D721Med (cell line): Measurements from ENCODE around the gene CES4A.

Experiments
- DNase-seq: peaks from one replicate; pipeline ENCODE4 v3.0.0; 2011; ENCODE audit warnings: low spot score; ENCODE audit not compliant: insufficient read length
- FAIRE-seq: peaks from 2 replicates; lab custom pipeline; 2011; peaks lifted over from hg19 to GRCh38; lab: Jason Lieb, UNC
- TF ChIP-seq, protein P1 (sequence below): IDR thresholded peaks from 2 replicates; pipeline ENCODE4 v1.5.1; 2012; ENCODE audit warnings: mild to moderate bottlenecking, control low read depth; ENCODE audit not compliant: insufficient read depth; ENCODE audit errors: missing control alignments

Gene CES4A

DNA sequence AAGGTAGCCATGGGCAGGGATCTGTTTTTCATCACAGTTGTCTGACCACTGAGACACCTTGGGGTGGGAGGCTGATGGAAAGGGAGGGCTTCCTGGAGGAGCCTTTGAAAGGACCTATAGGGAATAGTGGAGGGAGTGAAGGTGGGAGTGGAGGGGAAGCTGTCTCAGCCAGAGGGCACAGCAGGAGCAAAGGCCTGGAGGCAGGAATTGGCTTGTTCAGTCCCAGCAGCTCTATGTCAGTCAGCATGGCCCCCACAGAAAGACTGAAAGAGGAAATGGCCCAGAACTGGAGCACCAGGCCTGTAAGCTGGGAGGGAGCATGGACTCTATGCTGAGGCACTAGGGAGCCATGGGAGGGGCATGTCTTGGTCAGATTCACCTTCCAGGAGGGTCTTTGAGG is 27.8 kb downstream of the CES4A start:
- FAIRE-seq = no peak

DNA sequence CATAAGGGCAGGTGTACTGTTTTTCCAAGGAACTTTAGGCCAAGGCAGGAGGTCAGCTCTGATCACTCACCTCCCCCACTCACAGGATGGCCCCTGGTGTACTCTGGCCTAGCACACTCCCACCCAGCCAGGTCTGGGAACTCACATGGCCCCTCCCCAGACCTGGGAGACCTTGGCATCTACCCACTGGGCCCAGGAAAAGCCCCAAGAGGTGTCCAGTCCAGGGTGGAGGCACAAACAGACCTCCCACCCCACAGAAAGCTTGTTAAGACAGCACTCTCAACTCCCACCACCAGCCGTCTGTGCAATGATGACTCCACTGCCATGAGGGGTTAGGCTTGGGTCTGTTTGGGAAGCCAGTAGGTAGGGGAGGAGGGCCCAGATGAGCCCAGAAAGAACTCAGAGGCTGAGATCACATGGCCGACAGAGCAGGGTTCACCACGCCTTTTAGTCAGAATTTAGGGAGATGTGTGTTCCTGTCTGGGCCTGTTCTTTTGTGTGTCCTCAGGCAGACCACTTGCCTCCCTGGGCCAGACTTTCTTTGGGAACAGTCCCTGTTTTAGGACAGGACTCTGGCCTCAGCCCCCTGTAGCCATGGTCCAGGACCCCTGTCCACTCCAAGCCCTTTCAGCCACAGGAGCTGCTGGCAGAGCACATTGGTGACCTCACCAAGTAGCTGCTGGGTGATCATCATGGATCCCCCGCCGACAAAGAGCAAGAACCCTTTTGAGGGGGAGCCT is 28.5 kb downstream of the CES4A start:
- FAIRE-seq (no peak), DNase-seq (no peak)
- TF ChIP-seq, protein P1, sequence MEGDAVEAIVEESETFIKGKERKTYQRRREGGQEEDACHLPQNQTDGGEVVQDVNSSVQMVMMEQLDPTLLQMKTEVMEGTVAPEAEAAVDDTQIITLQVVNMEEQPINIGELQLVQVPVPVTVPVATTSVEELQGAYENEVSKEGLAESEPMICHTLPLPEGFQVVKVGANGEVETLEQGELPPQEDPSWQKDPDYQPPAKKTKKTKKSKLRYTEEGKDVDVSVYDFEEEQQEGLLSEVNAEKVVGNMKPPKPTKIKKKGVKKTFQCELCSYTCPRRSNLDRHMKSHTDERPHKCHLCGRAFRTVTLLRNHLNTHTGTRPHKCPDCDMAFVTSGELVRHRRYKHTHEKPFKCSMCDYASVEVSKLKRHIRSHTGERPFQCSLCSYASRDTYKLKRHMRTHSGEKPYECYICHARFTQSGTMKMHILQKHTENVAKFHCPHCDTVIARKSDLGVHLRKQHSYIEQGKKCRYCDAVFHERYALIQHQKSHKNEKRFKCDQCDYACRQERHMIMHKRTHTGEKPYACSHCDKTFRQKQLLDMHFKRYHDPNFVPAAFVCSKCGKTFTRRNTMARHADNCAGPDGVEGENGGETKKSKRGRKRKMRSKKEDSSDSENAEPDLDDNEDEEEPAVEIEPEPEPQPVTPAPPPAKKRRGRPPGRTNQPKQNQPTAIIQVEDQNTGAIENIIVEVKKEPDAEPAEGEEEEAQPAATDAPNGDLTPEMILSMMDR = no peak

More for the DNA sequence above, 27.8 kb downstream of the CES4A start:
- DNase-seq = no peak
- TF ChIP-seq, protein P1 = no peak

DNA sequence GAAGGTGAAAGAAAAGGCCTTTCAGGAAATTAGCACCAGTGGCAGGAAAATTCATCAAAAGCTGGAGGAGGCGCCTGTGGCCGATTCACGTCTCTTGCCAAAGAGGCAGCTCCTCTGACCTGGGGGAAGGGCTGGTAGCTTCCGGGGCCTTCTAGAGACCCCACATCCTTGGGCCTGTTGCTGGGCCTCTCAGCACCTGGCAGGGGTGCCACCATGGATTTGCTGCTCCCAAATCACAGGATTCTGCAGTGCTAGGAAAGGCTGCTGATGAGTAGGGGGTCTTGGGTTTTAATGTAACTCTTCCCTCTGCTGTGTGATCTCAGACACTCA is 29.0 kb downstream of the CES4A start:
- TF ChIP-seq, protein P1 = no peak
- DNase-seq (no peak), FAIRE-seq (no peak)

DNA sequence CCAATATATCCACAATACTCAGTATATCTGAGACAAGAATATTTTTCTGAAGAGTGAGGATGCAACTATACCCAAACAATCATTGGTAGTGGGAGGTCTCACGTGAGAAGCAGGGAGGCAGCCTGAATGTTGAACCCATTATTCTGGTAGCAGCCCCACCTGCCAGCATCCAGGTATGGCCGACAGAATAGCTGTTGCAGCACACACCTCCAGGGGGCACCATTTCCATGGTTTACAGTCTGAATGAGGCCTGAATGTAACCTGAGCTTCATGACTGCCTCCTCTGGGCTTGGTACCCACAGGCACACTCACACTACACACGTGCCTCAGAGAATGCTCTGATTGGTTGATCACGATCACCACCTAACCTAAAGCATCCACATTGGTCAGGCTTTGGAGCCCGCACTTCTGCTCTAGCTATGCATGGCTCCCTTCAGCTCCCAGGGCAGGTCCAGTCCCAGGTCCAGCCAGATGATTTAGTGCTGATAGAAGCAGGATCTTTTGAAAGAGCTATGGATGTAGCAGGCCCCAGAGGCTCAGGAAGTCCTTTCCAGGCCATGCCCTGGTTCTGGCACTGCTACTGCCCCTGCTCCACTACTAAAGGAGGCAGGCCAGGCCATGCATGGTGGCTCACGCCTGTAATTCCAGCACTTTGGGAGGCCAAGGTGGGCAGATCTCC is 29.6 kb downstream of the CES4A start:
- DNase-seq = peak; percentile 41
- TF ChIP-seq, protein P1 = peak; percentile 83
- FAIRE-seq = no peak

DNA sequence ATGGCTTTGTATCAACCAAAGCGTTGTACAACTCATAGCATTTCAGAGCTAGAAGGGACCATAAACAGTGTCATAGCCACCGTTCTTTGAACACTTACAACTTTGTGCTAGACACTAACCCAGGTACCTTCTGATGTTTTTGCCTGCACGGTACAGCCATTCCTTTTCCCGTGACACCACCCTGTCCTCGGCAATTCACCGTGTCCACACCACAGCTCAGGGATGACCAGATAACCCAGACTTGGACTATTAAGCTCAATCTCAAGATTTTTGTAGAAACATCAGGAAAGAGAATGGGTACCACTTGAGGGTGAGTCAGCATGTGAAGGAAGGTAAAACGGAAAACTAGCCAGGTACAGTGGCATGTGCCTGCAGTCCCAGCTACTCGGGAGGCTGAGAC is 30.8 kb downstream of the CES4A start:
- DNase-seq (no peak), FAIRE-seq (no peak)
- TF ChIP-seq, protein P1 = no peak

DNA sequence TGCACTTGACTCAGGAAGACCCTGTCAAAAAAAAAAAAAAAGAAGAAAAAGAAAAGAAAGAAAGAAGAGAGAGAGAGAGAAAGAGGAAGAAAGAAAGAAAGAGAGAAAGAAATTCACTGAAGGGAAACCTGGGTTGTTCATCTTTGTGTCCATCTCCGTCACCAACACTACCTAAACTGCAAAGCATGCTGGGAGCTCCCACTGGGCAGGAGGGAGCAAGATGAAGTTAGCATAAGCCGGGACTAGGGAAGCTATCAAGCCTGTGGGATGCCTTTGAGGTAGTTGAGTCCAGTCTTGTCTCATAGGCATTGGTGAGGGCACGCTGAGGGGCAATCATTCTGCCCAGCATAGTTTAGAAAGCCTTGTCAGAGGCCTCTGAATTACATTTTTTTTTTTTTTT is 32.9 kb downstream of the CES4A start:
- no peak for DNase-seq
- no peak for FAIRE-seq

More for the DNA sequence above, 32.9 kb downstream of the CES4A start:
- TF ChIP-seq, protein P1 = no peak
